K562 (cell line): ENCODE results near the gene EPHX1. TPM values are rescaled to one million over a fixed set of nuclear protein-coding genes. Genes with fewer than 3 reads are reported as not detected.

Source experiments
- BRD4 ChIP-seq: fragments of 200-600 bp; sonication (generic); IDR thresholded peaks from 2 replicates; pipeline ENCODE4 v1.6.1; 2017; ENCODE audit warnings: inconsistent platforms
- DDX20 ChIP-seq: fragments of 450-650 bp; IDR thresholded peaks from 2 replicates; pipeline ENCODE4 v1.6.1; 2016; ENCODE audit warnings: missing genetic modification characterization, low read depth, mild to moderate bottlenecking, missing compliant biosample characterization, moderate library complexity
- ELF1 ChIP-seq: fragments of 200-800 bp; sonication (Bioruptor generic); IDR thresholded peaks from 2 replicates; pipeline ENCODE4 v1.6.1; 2016; ENCODE audit warnings: missing genetic modification characterization, missing compliant biosample characterization
- ELK3 ChIP-seq: fragments of 450-650 bp; formaldehyde crosslinking; IDR thresholded peaks from 2 replicates; pipeline ENCODE4 v1.4.0; 2020; ENCODE audit warnings: mild to moderate bottlenecking
- ETS2 ChIP-seq: IDR thresholded peaks from 2 replicates; pipeline ENCODE4 v1.6.1; 2016; ENCODE audit warnings: borderline replicate concordance, missing genetic modification characterization, mild to moderate bottlenecking, moderate library complexity, missing compliant biosample characterization; ENCODE audit not compliant: poor library complexity, severe bottlenecking
- FOXP1 ChIP-seq: sonication (generic); formaldehyde crosslinking; IDR thresholded peaks from 2 replicates; pipeline ENCODE4 v1.8.0; 2022; ENCODE audit warnings: mild to moderate bottlenecking, missing genetic modification reagents
- ILK ChIP-seq: fragments of 450-650 bp; IDR thresholded peaks from 2 replicates; pipeline ENCODE4 v1.6.1; 2016; ENCODE audit warnings: missing genetic modification characterization, low read depth, mild to moderate bottlenecking, missing compliant biosample characterization, moderate library complexity, borderline replicate concordance
- KAT7 ChIP-seq: sonication (generic); formaldehyde crosslinking; IDR thresholded peaks from 2 replicates; pipeline ENCODE4 v1.8.0; 2022; ENCODE audit warnings: missing genetic modification reagents, mild to moderate bottlenecking, borderline replicate concordance
- MGA ChIP-seq: fragments of 450-650 bp; IDR thresholded peaks from 2 replicates; pipeline ENCODE4 v1.6.1; 2016; ENCODE audit warnings: mild to moderate bottlenecking, moderate library complexity
- MXD1 ChIP-seq: fragments of 250-450 bp; sonication (Bioruptor Pico); IDR thresholded peaks from 2 replicates; pipeline ENCODE4 v1.8.0; 2021; ENCODE audit warnings: borderline replicate concordance, mild to moderate bottlenecking, moderate library complexity; ENCODE audit not compliant: poor library complexity, severe bottlenecking
- PHB ChIP-seq: fragments of 250-450 bp; sonication (Bioruptor Pico); IDR thresholded peaks from 2 replicates; pipeline ENCODE4 v1.5.0; 2021
- SAFB ChIP-seq: fragments of 200-400 bp; formaldehyde crosslinking; IDR thresholded peaks from 2 replicates; pipeline ENCODE4 v1.6.1; 2017; ENCODE audit warnings: low read depth, low read length, borderline replicate concordance
- SNAPC5 ChIP-seq: fragments of 250-450 bp; sonication (Bioruptor Pico); IDR thresholded peaks from 2 replicates; pipeline ENCODE4 v1.8.0; 2021; ENCODE audit warnings: moderate library complexity, mild to moderate bottlenecking, inconsistent platforms
- TBL1XR1 ChIP-seq, 2 experiments: IDR thresholded peaks; 2 replicates each; pipeline ENCODE4 v1.6.1; 2012; ENCODE audit warnings: improper control_type of control experiment in 2 of 2, low read length in 2 of 2, mild to moderate bottlenecking in 1 of 2
- ZNF224 ChIP-seq: sonication (generic); formaldehyde crosslinking; IDR thresholded peaks from 2 replicates; pipeline ENCODE4 v1.8.0; 2022; ENCODE audit warnings: mild to moderate bottlenecking, missing genetic modification reagents
- polyA plus RNA-seq, 8 experiments: library from polyadenylated mRNA; depleted of rRNA in 4 of 8; stranded (reverse) in 5 of 8; unstranded in 3 of 8; fragments of >200 nt; fragmentation: Nextera tagmentation in 2 of 8; fragmentation: Illumina TruSeq in 1 of 8; extraction: Ambion mirVana in 2 of 8; extraction: Trizol in 1 of 8; gene quantifications; 2 replicates each; pipeline versions ENCODE4 v1.2.1 to v1.2.3, GENCODE V29; 2011 to 2014; ENCODE audit warnings: inconsistent platforms in 1 of 8, missing spikeins in 1 of 8
- total RNA-seq, 7 experiments: library from RNA; depleted of rRNA in 6 of 7; stranded (reverse); fragments of >200 nt in 6 of 7; fragmentation: Illumina TruSeq in 2 of 7; extraction: Trizol in 2 of 7; gene quantifications; 2 replicates each; pipeline versions ENCODE4 v1.2.1 to v1.2.3, GENCODE V29; 2011 to 2021; ENCODE audit warnings: low replicate concordance in 1 of 7

Gene EPHX1
- total and polyA plus RNA-seq, 9 of the 15 experiments (the other 6 are each of a cell fraction or from before 2014, with no cell fraction given): 0.21 to 27.0 (median 6.7) TPM

DNA sequence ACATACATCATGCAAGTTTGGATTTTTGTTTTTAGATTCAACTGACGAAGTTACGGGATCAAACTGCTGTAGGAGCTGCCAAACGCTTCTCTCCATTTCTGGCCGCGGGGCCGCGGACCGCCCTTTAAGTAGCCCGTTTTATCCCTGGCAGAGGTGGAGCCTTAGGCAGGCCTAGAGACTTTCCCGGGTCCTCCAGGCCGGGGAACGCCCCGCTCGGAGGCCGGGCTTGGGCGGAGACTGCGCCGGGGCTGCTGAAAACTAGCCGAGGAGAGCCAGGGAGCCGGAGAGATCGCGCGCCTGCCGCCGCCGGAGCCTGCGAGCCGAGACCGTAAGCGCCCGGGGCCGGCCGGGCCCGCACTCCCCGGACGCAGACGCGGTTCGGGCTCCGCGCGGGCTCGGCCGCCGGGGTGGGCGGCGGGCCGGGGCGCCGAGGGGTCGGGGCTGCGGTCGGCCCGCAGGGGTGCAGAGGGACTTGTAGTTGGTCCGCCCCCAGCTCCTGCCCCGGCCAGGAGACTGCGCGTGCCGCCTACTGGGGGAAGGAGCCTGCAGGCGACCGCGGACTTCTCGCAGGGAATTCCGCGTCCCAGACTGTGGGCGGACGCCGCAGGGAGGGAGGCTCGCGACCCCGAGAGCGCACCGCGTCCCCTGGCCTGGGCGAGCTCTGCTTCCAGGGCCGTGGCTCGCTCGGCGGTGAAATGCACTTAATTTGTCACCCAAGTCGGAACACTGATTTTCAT, at the start of gene EPHX1 (continued):
- no peak for TF ChIP-seq MGA
- TF ChIP-seq DDX20 (tag): no peak
- no peak for TF ChIP-seq TBL1XR1 (IDR thresholded peaks at IDR 0.05; ENCODE audit: low read length in 2 of 2)
- no peak for TF ChIP-seq PHB
- TF ChIP-seq ELK3 (CRISPR knock-in tag): no peak
- TF ChIP-seq SNAPC5: no peak
- no peak for TF ChIP-seq ILK (tag)
- TF ChIP-seq ETS2 (tag): no peak
- no peak for TF ChIP-seq SAFB
- TF ChIP-seq ZNF224 (CRISPR knock-in tag): no peak
- TF ChIP-seq FOXP1 (CRISPR knock-in tag): no peak
- TF ChIP-seq KAT7 (CRISPR knock-in tag): no peak
- no peak for TF ChIP-seq MXD1 (CRISPR knock-in tag)
- no peak for TF ChIP-seq ELF1 (tag)
- TF ChIP-seq BRD4: no peak
